Loucy (cell line): ENCODE measurements around the gene KRT10.

ENCODE experiments used
- EZH2phosphoT487 ChIP-seq: fragments of 200-600 bp; IDR thresholded peaks from 2 replicates; pipeline ENCODE4 v1.6.1; 2018; ENCODE audit warnings: antibody characterized with exemption, mild to moderate bottlenecking, moderate library complexity, borderline replicate concordance
- TF ChIP-seq, protein P1 (sequence below): fragments of 200-600 bp; sonication (generic); conservative IDR thresholded peaks from 2 replicates; pipeline ENCODE4 v1.5.1; 2014; ENCODE audit warnings: mild to moderate bottlenecking, antibody characterized with exemption, low read length

DNA sequence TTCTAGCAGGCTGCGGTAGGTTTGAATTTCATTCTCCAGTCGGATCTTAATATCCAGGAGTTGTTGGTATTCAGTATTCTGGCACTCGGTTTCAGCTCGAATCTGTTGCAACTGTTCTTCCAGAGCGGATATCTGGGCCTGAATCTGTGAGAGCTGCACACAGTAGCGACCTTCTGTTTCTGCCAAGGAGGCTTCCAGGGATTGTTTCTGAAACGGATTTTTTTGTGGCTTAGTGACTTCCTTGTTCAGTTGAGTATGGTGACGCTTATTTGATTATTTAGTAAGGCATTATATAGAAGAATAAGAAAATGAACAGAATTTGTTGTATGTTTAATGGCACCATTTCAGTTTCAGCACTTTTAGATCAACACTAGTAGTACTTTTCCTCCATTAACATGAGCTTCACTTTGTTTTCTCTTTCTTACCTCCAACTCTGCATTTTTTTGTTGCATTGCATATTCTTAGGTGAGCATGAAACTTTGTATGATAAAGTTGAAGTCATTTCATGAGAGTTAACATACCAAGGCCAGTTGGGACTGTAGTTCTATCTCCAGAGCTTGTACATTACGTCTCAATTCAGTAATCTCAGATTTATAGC lies 2.8 kb downstream of the KRT10 start:
- TF ChIP-seq, protein P1, sequence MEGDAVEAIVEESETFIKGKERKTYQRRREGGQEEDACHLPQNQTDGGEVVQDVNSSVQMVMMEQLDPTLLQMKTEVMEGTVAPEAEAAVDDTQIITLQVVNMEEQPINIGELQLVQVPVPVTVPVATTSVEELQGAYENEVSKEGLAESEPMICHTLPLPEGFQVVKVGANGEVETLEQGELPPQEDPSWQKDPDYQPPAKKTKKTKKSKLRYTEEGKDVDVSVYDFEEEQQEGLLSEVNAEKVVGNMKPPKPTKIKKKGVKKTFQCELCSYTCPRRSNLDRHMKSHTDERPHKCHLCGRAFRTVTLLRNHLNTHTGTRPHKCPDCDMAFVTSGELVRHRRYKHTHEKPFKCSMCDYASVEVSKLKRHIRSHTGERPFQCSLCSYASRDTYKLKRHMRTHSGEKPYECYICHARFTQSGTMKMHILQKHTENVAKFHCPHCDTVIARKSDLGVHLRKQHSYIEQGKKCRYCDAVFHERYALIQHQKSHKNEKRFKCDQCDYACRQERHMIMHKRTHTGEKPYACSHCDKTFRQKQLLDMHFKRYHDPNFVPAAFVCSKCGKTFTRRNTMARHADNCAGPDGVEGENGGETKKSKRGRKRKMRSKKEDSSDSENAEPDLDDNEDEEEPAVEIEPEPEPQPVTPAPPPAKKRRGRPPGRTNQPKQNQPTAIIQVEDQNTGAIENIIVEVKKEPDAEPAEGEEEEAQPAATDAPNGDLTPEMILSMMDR = no peak
- no peak for TF ChIP-seq EZH2phosphoT487
